NCI-H345 (cell line): Measurements from ENCODE around the gene MAP3K12.
"Not testable (repeated sequence)": the region's sequence is repeated elsewhere in the genome, so short reads cannot be mapped to it uniquely, and the experiment has no call there.

Source experiments
- DNase-seq: peaks from one replicate; lab custom pipeline; 2025; lab: John Stamatoyannopoulos, UW

Gene MAP3K12

DNA sequence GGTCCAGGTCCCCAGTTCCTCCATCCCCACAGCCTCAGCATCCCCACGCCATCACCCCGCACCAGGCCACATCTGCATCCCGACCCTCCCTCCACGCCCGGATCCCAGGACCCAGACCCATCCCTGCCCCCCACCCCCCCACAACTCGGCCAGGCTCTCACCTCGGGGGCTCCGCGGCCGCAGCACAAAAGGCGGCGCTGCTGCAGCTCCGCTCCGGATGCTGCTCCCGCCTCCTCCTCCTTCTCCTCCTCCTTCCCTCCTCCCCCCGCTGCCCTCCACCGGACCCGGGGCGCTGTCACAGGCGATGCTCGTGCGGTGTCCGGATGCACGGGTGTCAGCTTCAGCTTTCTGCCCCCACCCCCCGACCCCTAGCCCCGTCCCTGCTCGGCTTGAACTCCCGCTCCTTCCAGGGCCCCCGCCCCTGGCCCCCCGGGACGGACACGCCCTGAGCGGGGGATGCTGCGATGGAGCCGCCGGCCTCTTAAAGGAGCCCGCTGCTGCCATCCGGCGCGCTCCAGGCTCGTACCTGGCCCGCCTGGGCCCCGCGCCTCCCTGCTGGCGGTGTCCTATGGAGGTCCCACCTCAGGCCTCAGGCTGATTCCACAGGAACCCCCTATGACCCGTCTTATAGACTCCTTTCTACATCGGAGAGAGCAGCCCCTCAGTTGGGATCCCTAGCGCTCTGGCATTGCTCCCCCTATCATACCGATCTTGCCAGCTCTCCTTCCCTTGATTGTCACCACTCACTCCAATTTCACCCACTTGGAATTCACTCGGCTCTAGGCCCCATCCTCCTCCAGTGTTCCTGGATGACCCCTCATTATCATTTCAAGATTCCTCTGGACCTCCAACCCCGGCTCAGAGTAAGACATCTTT, at the start of gene MAP3K12:
MAP3K12 (minus strand) TSS at position 193 of the 876 bp plus-strand sequence. CDS start 12,067 bp downstream, outside the sequence.
- peak; percentile 74 for DNase-seq

DNA sequence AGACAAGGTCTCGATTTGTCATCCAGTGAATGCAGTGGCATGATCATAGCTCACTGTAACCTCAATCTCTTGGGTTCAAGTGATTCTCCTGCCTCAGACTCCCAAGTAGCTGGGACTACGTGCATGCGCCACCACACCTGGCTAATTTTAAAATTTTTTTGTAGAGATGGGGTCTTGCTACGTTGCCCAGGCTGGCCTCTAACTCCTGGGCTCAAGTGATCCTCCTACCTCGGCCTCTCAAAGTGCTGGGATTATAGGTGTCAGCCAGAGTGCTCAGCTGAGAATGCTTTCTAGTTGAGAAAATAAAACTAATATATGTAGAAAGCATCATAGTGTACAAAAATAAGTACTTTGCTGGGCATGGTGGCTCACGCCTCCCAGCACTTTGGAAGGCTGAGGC, 49.1 kb upstream of the MAP3K12 start:
- DNase-seq: not testable (repeated sequence)

- peak; percentile 16 for DNase-seq
Measured at GRCh38 chr12:53543539-53543938, 44.3 kb upstream of the MAP3K12 start.

- no peak for DNase-seq
Measured at GRCh38 chr12:53539526-53539925, 40.3 kb upstream of the MAP3K12 start.

- DNase-seq: peak; percentile 11
Measured at GRCh38 chr12:53538209-53538689, 39.0 kb upstream of the MAP3K12 start.

GRCh38 chr12:53536962-53537361, 37.7 kb upstream of the MAP3K12 start:
- DNase-seq: no peak

DNA sequence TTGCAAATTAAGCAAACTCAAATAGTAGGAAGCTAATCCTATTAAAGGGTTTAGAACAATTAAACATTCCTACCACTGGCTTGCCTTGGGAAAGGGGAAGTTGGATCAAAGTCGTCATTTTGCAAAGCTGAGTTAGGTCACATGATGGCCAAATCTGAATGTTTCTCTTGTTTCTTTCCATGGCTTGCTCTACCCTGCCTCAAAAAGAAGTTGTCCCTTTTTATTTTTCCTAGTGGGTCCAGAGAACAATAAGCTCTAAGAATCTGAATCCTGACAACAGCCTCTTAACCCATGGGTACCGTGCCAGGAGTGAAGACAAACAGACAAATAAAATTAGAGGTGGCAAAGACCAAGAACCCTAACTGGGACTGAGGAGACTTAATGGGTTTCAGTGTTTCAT, 34.2 kb upstream of the MAP3K12 start:
- no peak for DNase-seq

DNA sequence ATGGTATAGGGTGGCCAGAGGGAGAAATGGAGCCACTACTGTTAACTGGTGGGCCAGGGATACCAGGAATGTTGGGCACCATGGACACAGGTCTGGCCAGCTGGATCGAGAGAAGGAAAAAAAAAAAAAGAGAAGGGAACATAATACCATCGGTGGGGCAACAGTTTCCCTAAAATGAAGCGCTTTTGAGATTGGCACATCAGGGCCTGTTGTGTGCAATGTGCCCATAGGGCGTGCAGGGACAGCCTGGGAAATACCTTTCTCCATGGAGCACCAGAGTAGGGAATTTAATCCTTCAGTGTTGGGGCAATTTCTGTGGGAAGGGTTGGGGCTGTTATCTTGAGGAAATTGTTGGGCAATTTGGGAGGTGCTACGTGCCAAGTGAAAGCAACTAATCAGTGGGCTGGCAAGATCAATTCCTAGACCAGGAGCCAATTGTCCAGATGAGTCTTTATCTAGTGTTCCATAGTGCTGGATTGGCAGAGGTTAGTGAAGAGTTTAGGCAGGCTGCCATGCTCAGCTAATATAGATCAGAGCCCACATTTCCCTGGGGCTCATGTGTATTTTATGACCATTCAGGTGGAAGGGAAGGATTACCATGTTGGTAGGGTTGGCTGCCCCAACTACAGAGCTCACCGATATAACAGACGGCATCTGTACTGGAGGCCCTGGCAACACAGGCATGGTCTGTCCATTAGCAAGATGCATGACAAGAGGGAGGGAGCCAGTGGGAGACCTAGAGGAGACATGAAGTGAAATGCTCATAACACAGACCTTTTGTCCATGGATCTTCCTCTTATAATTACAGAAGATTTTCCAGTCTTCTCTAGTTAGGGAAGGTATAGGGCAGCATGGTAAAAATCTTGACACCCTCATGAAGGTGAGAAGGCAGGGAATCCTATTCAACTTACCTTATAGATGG, 33.5 kb upstream of the MAP3K12 start:
- DNase-seq: no peak

DNA sequence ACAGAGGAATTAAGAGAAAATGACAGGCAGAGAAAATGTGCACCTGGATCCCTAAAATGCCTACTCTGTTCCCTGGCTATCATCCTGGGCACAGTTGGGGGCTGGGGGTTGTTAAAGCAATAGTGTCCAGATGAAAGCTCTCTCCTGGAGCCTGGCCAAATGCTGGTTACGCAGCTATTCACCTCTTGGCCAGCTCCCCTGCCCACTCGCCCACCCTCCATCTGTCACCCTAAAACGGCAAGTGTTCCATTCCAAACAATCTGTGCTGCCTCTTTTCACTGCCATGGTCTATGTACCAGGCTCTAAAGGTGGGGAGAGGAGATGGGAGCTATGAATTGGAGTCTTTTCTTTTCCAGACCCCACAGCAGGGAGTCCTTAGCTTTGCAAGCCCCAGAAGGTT, 32.8 kb upstream of the MAP3K12 start:
- DNase-seq: no peak

GRCh38 chr12:53530920-53531319, 31.7 kb upstream of the MAP3K12 start:
- DNase-seq: no peak

DNA sequence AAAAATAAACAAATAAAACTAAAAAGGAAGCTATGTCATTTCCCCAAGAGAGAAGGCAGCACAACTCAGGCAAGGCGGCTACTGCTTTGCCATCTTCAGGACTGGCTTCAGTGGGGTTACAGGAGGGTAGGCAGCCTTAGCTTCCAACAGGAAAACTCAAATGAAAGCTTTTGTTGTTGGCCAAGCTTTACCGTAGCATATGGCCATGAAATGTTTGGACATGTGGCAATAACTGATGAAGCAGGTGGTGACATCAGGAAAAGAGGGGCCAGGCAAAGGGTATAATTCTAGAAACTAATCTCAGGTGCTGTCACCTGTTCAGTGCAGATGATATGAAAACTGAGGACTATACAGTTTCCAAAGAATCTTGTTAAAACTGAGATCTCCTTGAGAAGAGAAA, 30.8 kb upstream of the MAP3K12 start:
- DNase-seq: no peak

GRCh38 chr12:53524476-53524875, 25.2 kb upstream of the MAP3K12 start:
- no peak for DNase-seq

- DNase-seq: no peak
Measured at GRCh38 chr12:53523131-53523530, 23.9 kb upstream of the MAP3K12 start.

- no peak for DNase-seq
Measured at GRCh38 chr12:53518381-53518780, 19.1 kb upstream of the MAP3K12 start.

GRCh38 chr12:53516758-53517455, 17.6 kb upstream of the MAP3K12 start:
- no peak for DNase-seq

- DNase-seq: no peak
Measured at GRCh38 chr12:53515291-53515680, 16.0 kb upstream of the MAP3K12 start.

- no peak for DNase-seq
Measured at GRCh38 chr12:53514628-53515290, 15.5 kb upstream of the MAP3K12 start.

- DNase-seq: no peak
Measured at GRCh38 chr12:53513712-53514410, 14.6 kb upstream of the MAP3K12 start.

DNA sequence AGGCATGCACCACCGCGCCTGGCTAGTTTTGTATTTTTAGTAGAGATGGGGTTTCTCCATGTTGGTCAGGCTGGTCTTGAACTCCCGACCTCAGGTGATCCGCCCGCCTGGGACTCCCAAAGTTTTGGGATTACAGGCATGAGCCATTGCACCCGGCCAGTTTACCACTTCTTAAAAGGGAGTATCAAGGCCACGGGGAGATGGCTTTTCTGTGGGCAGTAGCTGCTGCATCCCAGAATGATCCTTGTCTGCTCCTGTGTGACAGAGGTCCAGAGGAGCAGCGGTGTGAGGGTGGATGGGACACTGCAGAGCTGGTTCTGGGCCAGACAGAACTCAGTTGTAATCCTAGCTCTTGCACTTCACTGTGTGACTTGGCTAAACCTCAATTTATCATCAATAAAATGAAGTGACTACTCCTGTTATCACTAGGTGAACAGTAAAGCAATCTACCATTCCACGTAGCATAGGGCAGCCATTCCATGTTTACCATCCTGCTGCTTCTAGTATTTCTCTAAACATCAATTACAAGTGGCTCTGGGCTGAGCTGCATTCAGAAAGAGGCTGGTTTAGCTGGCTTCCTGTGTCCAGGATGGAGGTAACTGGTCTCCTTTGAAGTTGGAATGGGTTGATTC, 11.0 kb upstream of the MAP3K12 start:
- DNase-seq: no peak

GRCh38 chr12:53508534-53509170, 9.4 kb upstream of the MAP3K12 start:
- peak; percentile 78 for DNase-seq
